CD4-positive, alpha-beta T cell treated with Interleukin-10 for 1 hour (primary cell): ENCODE results near the gene EPHA10.
A peak's percentile ranks its signal among the peaks of the same experiment; 100 is the strongest.
"Not testable (repeated sequence)": the region's sequence is repeated elsewhere in the genome, so short reads cannot be mapped to it uniquely, and the experiment has no call there.

Source experiments
- DNase-seq: peaks from one replicate; pipeline ENCODE4 v3.0.0-alpha.2; 2020

The EPHA10 gene

GRCh38 chr1:37764888-37765441 lies at the start of gene EPHA10:
EPHA10 (minus strand) TSS chr1:37765120; CDS start chr1:37765066, 54 bp downstream.
- no peak for DNase-seq

GRCh38 chr1:37814252-37814651 lies 49.3 kb upstream of the EPHA10 start:
- no peak for DNase-seq

GRCh38 chr1:37813529-37814145 lies 48.7 kb upstream of the EPHA10 start:
- DNase-seq = no peak

- DNase-seq = peak; percentile 77
These were observed 46.2 kb upstream of the EPHA10 start for GRCh38 chr1:37811027-37811655.

GRCh38 chr1:37809942-37810341 lies 45.0 kb upstream of the EPHA10 start:
- no peak for DNase-seq

- no peak for DNase-seq
These were observed 43.7 kb upstream of the EPHA10 start for GRCh38 chr1:37808369-37809319.

GRCh38 chr1:37807555-37808368 lies 42.8 kb upstream of the EPHA10 start, which contains the start of the genes C1orf122 and YRDC:
C1orf122 (plus strand) TSS chr1:37807790; CDS start chr1:37808405, 615 bp downstream.
YRDC (minus strand) TSS chr1:37808208; CDS start chr1:37808180, 28 bp downstream.
- DNase-seq = peak; percentile 93

GRCh38 chr1:37807220-37807554 lies 42.3 kb upstream of the EPHA10 start:
- no peak for DNase-seq

GRCh38 chr1:37802439-37802838 lies 37.5 kb upstream of the EPHA10 start:
- DNase-seq = no peak

GRCh38 chr1:37797750-37798345 lies 32.9 kb upstream of the EPHA10 start:
- DNase-seq = no peak

GRCh38 chr1:37795340-37796125 lies 30.6 kb upstream of the EPHA10 start:
- DNase-seq = peak; percentile 36

- DNase-seq = no peak
These were observed 29.7 kb upstream of the EPHA10 start for GRCh38 chr1:37794372-37795339.

- peak; percentile 28 for DNase-seq
These were observed 29.0 kb upstream of the EPHA10 start, which contains the start of gene MANEAL for GRCh38 chr1:37793773-37794371. MANEAL (plus strand) TSS chr1:37793847; CDS start chr1:37794183, 336 bp downstream.

- no peak for DNase-seq
These were observed 28.2 kb upstream of the EPHA10 start for GRCh38 chr1:37792943-37793686.

GRCh38 chr1:37782491-37782890 lies 17.6 kb upstream of the EPHA10 start:
- no peak for DNase-seq

GRCh38 chr1:37778654-37779053 lies 13.7 kb upstream of the EPHA10 start:
- DNase-seq = no peak

- DNase-seq = no peak
These were observed 12.1 kb upstream of the EPHA10 start for GRCh38 chr1:37776946-37777516.

- DNase-seq = not testable (repeated sequence)
These were observed 6.5 kb upstream of the EPHA10 start for GRCh38 chr1:37771440-37771839.
